GM19397 (cell line): Measurements from ENCODE around the gene FOXN3.

Experiments
- ATAC-seq: cut with Tn5 transposase; IDR thresholded peaks from one replicate; pipeline ENCODE4 v1.9.1; 2021; ENCODE audit warnings: mild to moderate bottlenecking, moderate library complexity; ENCODE audit not compliant: unreplicated experiment

FOXN3 gene

GRCh38 chr14:89239023-89239422, 178.0 kb downstream of the FOXN3 start:
- no peak for ATAC-seq

- no peak for ATAC-seq
Measured at GRCh38 chr14:89237921-89238529, 179.0 kb downstream of the FOXN3 start.

GRCh38 chr14:89236851-89237250, 180.2 kb downstream of the FOXN3 start:
- ATAC-seq = no peak

GRCh38 chr14:89233184-89233583, 183.8 kb downstream of the FOXN3 start:
- ATAC-seq = no peak

- ATAC-seq = no peak
Measured at GRCh38 chr14:89232265-89233070, 184.6 kb downstream of the FOXN3 start.

GRCh38 chr14:89231426-89232113, 185.5 kb downstream of the FOXN3 start:
- ATAC-seq = no peak

GRCh38 chr14:89228921-89229639, 188.0 kb downstream of the FOXN3 start:
- ATAC-seq = no peak

- ATAC-seq = no peak
Measured at GRCh38 chr14:89227496-89227836, 189.6 kb downstream of the FOXN3 start.

GRCh38 chr14:89226801-89227495, 190.1 kb downstream of the FOXN3 start:
- ATAC-seq = no peak

GRCh38 chr14:89225607-89226006, 191.4 kb downstream of the FOXN3 start:
- no peak for ATAC-seq

GRCh38 chr14:89221109-89221810, 195.8 kb downstream of the FOXN3 start:
- ATAC-seq = no peak

- ATAC-seq = no peak
Measured at GRCh38 chr14:89219051-89219450, 198.0 kb downstream of the FOXN3 start.

GRCh38 chr14:89217891-89218290, 199.1 kb downstream of the FOXN3 start:
- ATAC-seq = no peak

- no peak for ATAC-seq
Measured at GRCh38 chr14:89215531-89215930, 201.5 kb downstream of the FOXN3 start.

GRCh38 chr14:89215114-89215513, 201.9 kb downstream of the FOXN3 start:
- ATAC-seq = no peak

- ATAC-seq = no peak
Measured at GRCh38 chr14:89214221-89214965, 202.6 kb downstream of the FOXN3 start.

- no peak for ATAC-seq
Measured at GRCh38 chr14:89212386-89213235, 204.4 kb downstream of the FOXN3 start.

GRCh38 chr14:89209558-89209957, 207.5 kb downstream of the FOXN3 start:
- ATAC-seq = no peak

GRCh38 chr14:89207925-89208328, 209.1 kb downstream of the FOXN3 start:
- no peak for ATAC-seq
